Umbilical cord (tissue), 2 donors: Measurements from ENCODE around the gene ASAP3. TPM values are rescaled to one million over a fixed set of nuclear protein-coding genes. Genes with fewer than 3 reads are reported as not detected.
"Not testable (repeated sequence)": the region's sequence is repeated elsewhere in the genome, so short reads cannot be mapped to it uniquely, and the experiment has no call there.

Source experiments
- DNase-seq: peaks from one replicate; pipeline ENCODE4 v3.0.0-alpha.2; 2015; ENCODE audit warnings: low spot score
- total RNA-seq: library from RNA; depleted of rRNA; stranded (reverse); fragments of >200 nt; gene quantifications from one replicate; pipeline ENCODE4 v1.2.3, GENCODE V29; 2014; ENCODE audit warnings: low replicate concordance; ENCODE audit not compliant: insufficient read depth

Gene ASAP3
- total RNA-seq, 1 donor from 2014 or later, result 35.6 TPM

GRCh38 chr1:23399229-23399628, 84.8 kb downstream of the ASAP3 start:
- DNase-seq, result no peak

- no peak for DNase-seq
Observed at GRCh38 chr1:23397908-23398307, 86.1 kb downstream of the ASAP3 start.

GRCh38 chr1:23396380-23396779, 87.6 kb downstream of the ASAP3 start:
- DNase-seq, result no peak

GRCh38 chr1:23395849-23396248, 88.1 kb downstream of the ASAP3 start:
- no peak for DNase-seq

- no peak for DNase-seq
Observed at GRCh38 chr1:23395154-23395724, 88.7 kb downstream of the ASAP3 start.

GRCh38 chr1:23394684-23395083, 89.3 kb downstream of the ASAP3 start:
- DNase-seq, result peak; percentile 60

- peak; percentile 92 for DNase-seq
Observed at GRCh38 chr1:23394181-23394580, 89.8 kb downstream of the ASAP3 start.

- no peak for DNase-seq
Observed at GRCh38 chr1:23393706-23394105, 90.3 kb downstream of the ASAP3 start.

- no peak for DNase-seq
Observed at GRCh38 chr1:23392125-23392855, 91.7 kb downstream of the ASAP3 start.

- DNase-seq, result no peak
Observed at GRCh38 chr1:23389837-23390321, 94.1 kb downstream of the ASAP3 start.

GRCh38 chr1:23387494-23387893, 96.5 kb downstream of the ASAP3 start:
- DNase-seq, result no peak

- no peak for DNase-seq
Observed at GRCh38 chr1:23385119-23385621, 98.8 kb downstream of the ASAP3 start.

GRCh38 chr1:23384312-23385058, 99.5 kb downstream of the ASAP3 start:
- DNase-seq, result no peak

- DNase-seq, result no peak
Observed at GRCh38 chr1:23383577-23384311, 100.2 kb downstream of the ASAP3 start.

GRCh38 chr1:23381233-23381885, 102.6 kb downstream of the ASAP3 start:
- DNase-seq, result no peak

GRCh38 chr1:23380719-23381118, 103.3 kb downstream of the ASAP3 start:
- DNase-seq, result no peak

- not testable (repeated sequence) for DNase-seq
Observed at GRCh38 chr1:23380236-23380635, 103.7 kb downstream of the ASAP3 start.
